SU-DHL-6 (cell line): ENCODE results near the gene LFNG.

Source experiments
- H2AFZ ChIP-seq: fragments of 200-600 bp; sonication (generic); 2 replicates; pipeline ENCODE4 v1.6.1; 2014; ENCODE audit warnings: low read depth, mild to moderate bottlenecking, moderate library complexity, mixed read lengths, antibody characterized with exemption, low read length; ENCODE audit not compliant: severe bottlenecking
- H3F3A ChIP-seq: fragments of 200-600 bp; shearing (Covaris generic); 2 replicates; pipeline ENCODE4 v1.6.0; 2016; ENCODE audit warnings: antibody characterized with exemption, mild to moderate bottlenecking; ENCODE audit not compliant: insufficient read depth
- H3K27ac ChIP-seq: fragments of 200-600 bp; sonication (generic); 2 replicates; pipeline ENCODE4 v1.5.1; 2016; ENCODE audit warnings: low read depth, mild to moderate bottlenecking, low read length, moderate library complexity, mixed read lengths
- H3K27me3 ChIP-seq: fragments of 200-600 bp; sonication (generic), shearing (Covaris generic); 2 replicates; pipeline ENCODE4 v1.6.0; 2014; ENCODE audit warnings: mild to moderate bottlenecking, low read length
- H3K36me3 ChIP-seq: fragments of 200-600 bp; sonication (generic); 2 replicates; pipeline ENCODE4 v1.6.1; 2014; ENCODE audit warnings: mild to moderate bottlenecking, low read length, mixed read lengths
- H3K4me2 ChIP-seq: fragments of 300-600, 200-600 bp; shearing (Covaris generic), sonication (generic); 2 replicates; pipeline ENCODE4 v1.6.0; 2014; ENCODE audit warnings: low read length, low read depth, mild to moderate bottlenecking; ENCODE audit not compliant: poor library complexity, severe bottlenecking
- H3K4me3 ChIP-seq: fragments of 200-600 bp; sonication (generic); 2 replicates; pipeline ENCODE4 v1.5.1; 2014; ENCODE audit warnings: antibody characterized with exemption, low read length, mild to moderate bottlenecking, mixed read lengths; ENCODE audit not compliant: insufficient read depth, poor library complexity, severe bottlenecking
- H3K79me2 ChIP-seq: fragments of 200-600 bp; sonication (generic); 2 replicates; pipeline ENCODE4 v1.6.1; 2014; ENCODE audit warnings: mild to moderate bottlenecking, low read length, moderate library complexity; ENCODE audit not compliant: insufficient read depth
- H3K9ac ChIP-seq: fragments of 200-600 bp; sonication (generic); 2 replicates; pipeline ENCODE4 v1.7.0; 2014; ENCODE audit warnings: mild to moderate bottlenecking, low read length
- H3K9me2 ChIP-seq: fragments of 200-600 bp; sonication (generic); replicated peaks from 2 replicates; pipeline ENCODE4 v1.6.1; 2014; ENCODE audit warnings: low read length; ENCODE audit not compliant: insufficient read depth
- H3K9me3 ChIP-seq: fragments of 200-600 bp; sonication (generic); 2 replicates; pipeline ENCODE4 v1.6.1; 2014; ENCODE audit warnings: low read length, mixed read lengths; ENCODE audit not compliant: insufficient read depth
- H4K20me1 ChIP-seq: fragments of 200-600 bp; sonication (generic); 2 replicates; pipeline ENCODE4 v1.6.1; 2014; ENCODE audit warnings: low read depth, mild to moderate bottlenecking, antibody characterized with exemption, low read length, moderate library complexity, mixed read lengths
- CTCF ChIP-seq: fragments of 200-600 bp; sonication (generic); IDR thresholded peaks from one replicate; pipeline ENCODE4 v1.5.1; 2017; ENCODE audit warnings: antibody characterized with exemption, mild to moderate bottlenecking, low read length, moderate library complexity; ENCODE audit not compliant: insufficient read depth, poor library complexity, severe bottlenecking
- EZH2phosphoT487 ChIP-seq: fragments of 200-600 bp; sonication (generic), shearing (Covaris generic); conservative IDR thresholded peaks from 2 replicates; pipeline ENCODE4 v1.6.1; 2018; ENCODE audit warnings: mild to moderate bottlenecking, antibody characterized with exemption, low read length, moderate library complexity, mixed read lengths

Gene LFNG

GRCh38 chr7:2508327-2509215 is 11.0 kb upstream of the LFNG start:
- no peaks in the 10 kb centered on the region for H4K20me1 ChIP-seq
- no peak overlapping the region for H3K4me3 ChIP-seq
- TF ChIP-seq EZH2phosphoT487 (no peak), CTCF (no peak)
- H3K27ac ChIP-seq = no peak overlapping the region
- H3F3A ChIP-seq = no peaks in the 10 kb centered on the region
- no peaks in the 10 kb centered on the region for H3K79me2 ChIP-seq
- H2AFZ ChIP-seq = no peak overlapping the region
- H3K36me3 ChIP-seq = no peaks in the 10 kb centered on the region
- no peaks in the 10 kb centered on the region for H3K9me2 ChIP-seq
- no peak overlapping the region for H3K9ac ChIP-seq
- H3K4me2 ChIP-seq = no peak overlapping the region
- no peaks in the 10 kb centered on the region for H3K27me3 ChIP-seq
- H3K9me3 ChIP-seq = no peaks in the 10 kb centered on the region

- Histone ChIP-seq H3K36me3 (no peaks in the 10 kb centered on the region), H3K9me3 (no peaks in the 10 kb centered on the region), H3K9ac (no peak overlapping the region), H4K20me1 (no peaks in the 10 kb centered on the region), H3K4me3 (no peak overlapping the region), H3K9me2 (no peaks in the 10 kb centered on the region), H3K4me2 (no peak overlapping the region), H3K27me3 (no peaks in the 10 kb centered on the region), H3K27ac (no peak overlapping the region), H2AFZ (no peak overlapping the region), H3K79me2 (no peaks in the 10 kb centered on the region), H3F3A (no peaks in the 10 kb centered on the region)
- no peak for TF ChIP-seq EZH2phosphoT487
- no peak for TF ChIP-seq CTCF
Observed at GRCh38 chr7:2509298-2509906, 10.2 kb upstream of the LFNG start.

GRCh38 chr7:2510130-2510776 is 9.3 kb upstream of the LFNG start:
- H2AFZ ChIP-seq = no peak overlapping the region
- no peaks in the 10 kb centered on the region for H4K20me1 ChIP-seq
- TF ChIP-seq EZH2phosphoT487 = no peak
- no peak for TF ChIP-seq CTCF
- H3K27me3 ChIP-seq = no peaks in the 10 kb centered on the region
- no peaks in the 10 kb centered on the region for H3K9me3 ChIP-seq
- no peak overlapping the region for H3K4me3 ChIP-seq
- H3K9me2 ChIP-seq = no peaks in the 10 kb centered on the region
- no peaks in the 10 kb centered on the region for H3K36me3 ChIP-seq
- H3K27ac ChIP-seq = no peak overlapping the region
- H3K9ac ChIP-seq = no peak overlapping the region
- H3K79me2 ChIP-seq = no peaks in the 10 kb centered on the region
- H3F3A ChIP-seq = no peaks in the 10 kb centered on the region
- no peak overlapping the region for H3K4me2 ChIP-seq
